Measurements from ENCODE around the gene CCIN.

DNA sequence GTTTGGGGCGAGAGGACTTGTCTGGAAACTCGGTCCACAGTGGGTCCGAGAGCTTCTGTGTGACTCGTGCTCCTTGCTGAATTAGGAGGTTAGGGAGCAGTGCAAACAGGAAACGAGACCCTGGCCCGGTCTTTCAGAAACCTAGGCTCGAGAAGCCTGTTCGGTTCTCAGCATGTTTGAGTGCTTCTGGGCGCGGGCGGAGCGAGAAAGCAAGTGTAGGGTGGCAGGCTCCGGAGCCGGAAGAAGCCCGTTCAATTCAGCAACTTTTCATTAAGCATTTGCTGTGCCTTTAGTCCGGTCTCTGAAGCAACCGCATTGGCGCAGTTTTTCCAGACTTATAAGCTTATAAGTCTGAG lies 22.1 kb downstream of the CCIN start:
- TF ChIP-seq CTCF (IDR thresholded peaks at IDR 0.05) (no peak), SMAD3 (CRISPR knock-in tag; IDR thresholded peaks at IDR 0.05; ENCODE audit: borderline replicate concordance) (no peak), MAX (CRISPR knock-in tag; IDR thresholded peaks at IDR 0.05) (no peak), ELF4 (CRISPR knock-in tag; IDR thresholded peaks at IDR 0.05; ENCODE audit: low read depth) (no peak), NR2C2 (CRISPR knock-in tag; IDR thresholded peaks at IDR 0.05) (no peak), FOXP1 (CRISPR knock-in tag; IDR thresholded peaks at IDR 0.05; ENCODE audit: borderline replicate concordance) (no peak), ZNF121 (CRISPR knock-in tag; IDR thresholded peaks at IDR 0.05) (no peak), TCF7 (CRISPR knock-in tag; IDR thresholded peaks at IDR 0.05; ENCODE audit: low read depth) (no peak), SP1 (CRISPR knock-in tag; conservative IDR thresholded peaks at IDR 0.05) (no peak), ZNF263 (CRISPR knock-in tag; IDR thresholded peaks at IDR 0.05; ENCODE audit: low read depth) (no peak), ZBTB43 (CRISPR knock-in tag; IDR thresholded peaks at IDR 0.05) (no peak)
- TF ChIP-seq, protein P1, sequence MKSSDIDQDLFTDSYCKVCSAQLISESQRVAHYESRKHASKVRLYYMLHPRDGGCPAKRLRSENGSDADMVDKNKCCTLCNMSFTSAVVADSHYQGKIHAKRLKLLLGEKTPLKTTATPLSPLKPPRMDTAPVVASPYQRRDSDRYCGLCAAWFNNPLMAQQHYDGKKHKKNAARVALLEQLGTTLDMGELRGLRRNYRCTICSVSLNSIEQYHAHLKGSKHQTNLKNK (CRISPR knock-in tag; IDR thresholded peaks at IDR 0.05) = no peak
- TF ChIP-seq, protein P2, sequence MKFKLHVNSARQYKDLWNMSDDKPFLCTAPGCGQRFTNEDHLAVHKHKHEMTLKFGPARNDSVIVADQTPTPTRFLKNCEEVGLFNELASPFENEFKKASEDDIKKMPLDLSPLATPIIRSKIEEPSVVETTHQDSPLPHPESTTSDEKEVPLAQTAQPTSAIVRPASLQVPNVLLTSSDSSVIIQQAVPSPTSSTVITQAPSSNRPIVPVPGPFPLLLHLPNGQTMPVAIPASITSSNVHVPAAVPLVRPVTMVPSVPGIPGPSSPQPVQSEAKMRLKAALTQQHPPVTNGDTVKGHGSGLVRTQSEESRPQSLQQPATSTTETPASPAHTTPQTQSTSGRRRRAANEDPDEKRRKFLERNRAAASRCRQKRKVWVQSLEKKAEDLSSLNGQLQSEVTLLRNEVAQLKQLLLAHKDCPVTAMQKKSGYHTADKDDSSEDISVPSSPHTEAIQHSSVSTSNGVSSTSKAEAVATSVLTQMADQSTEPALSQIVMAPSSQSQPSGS (CRISPR knock-in tag; IDR thresholded peaks at IDR 0.05; ENCODE audit: borderline replicate concordance, low read depth) = no peak
